K562 treated with DMSO at 1 percent for 24 hours (cell line): ENCODE measurements around the gene EDN3. TPM values are rescaled to one million over a fixed set of nuclear protein-coding genes. Genes with fewer than 3 reads are reported as not detected.

Experiments used
- total RNA-seq: library from RNA; unstranded; fragments of 300-600 nt; gene quantifications from 2 replicates; pipeline ENCODE4 v1.2.3, GENCODE V29; 2022; ENCODE audit warnings: low read depth; ENCODE audit not compliant: insufficient read depth

EDN3 gene
- not detected in 2 replicates for total RNA-seq

DNA sequence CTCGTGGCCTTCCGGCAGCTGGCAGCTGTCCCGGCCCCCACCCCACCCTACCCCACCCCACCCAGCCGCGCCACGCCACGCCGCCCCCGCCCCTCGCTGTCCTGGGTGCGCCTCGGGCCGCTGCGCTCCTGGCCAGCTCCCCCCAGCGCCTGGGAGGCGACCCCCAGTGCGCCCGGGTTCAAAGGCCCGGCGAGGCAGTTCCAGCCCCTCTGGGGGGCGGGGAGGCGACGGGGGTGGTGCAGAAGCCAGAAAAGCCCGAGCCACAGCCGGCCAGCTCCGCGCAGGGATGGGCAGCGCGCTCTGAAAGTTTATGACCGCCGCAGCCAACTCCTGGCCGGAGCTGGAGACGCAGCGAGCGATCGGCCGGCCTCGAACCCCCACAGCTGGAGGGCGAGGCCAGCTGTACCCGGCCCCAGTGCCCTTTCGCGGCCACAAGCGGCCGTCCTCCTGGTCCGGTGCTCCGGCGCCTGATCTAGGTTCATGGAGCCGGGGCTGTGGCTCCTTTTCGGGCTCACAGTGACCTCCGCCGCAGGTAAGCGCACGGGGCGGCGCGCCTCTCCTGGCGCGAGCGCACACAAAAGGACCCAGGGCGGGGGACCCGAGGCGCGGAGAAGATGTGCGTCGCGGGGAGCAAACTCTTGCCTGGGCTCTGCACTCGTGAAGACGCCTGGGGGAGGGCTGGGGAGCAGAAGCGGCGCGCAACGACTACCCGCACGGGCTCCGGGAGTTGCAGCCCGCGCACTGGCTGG is at the start of gene EDN3:
Gene EDN3 (plus strand): TSS at position 279 of the 749 bp plus-strand sequence. CDS start 202 bp downstream, at position 481.

Other genes with a start within 250 kb of the EDN3 start
- not detected in 2 replicates for gene ZNF831, start 136.8 kb upstream of the EDN3 start, total RNA-seq